CD14-positive monocyte (primary cell): ENCODE measurements around the gene ZNF273. TPM values are rescaled to one million over a fixed set of nuclear protein-coding genes. Genes with fewer than 3 reads are reported as not detected.
A peak's percentile ranks its signal among the peaks of the same experiment; 100 is the strongest.

Experiments
- DNase-seq, 3 donors: peaks; one replicate each; pipeline ENCODE4 v3.0.0-alpha.2; 2011 to 2022
- H2AFZ ChIP-seq: 2 replicates; pipeline ENCODE4 v1.6.0; 2012; ENCODE audit warnings: mild to moderate bottlenecking, low read depth, low read length, inconsistent platforms; ENCODE audit not compliant: insufficient read depth, poor library complexity, severe bottlenecking
- H3K27ac ChIP-seq, 2 donors: 1 replicate in 1 of 2; 2 replicates in 1 of 2; pipeline ENCODE4 v1.5.1; 2012 to 2013; ENCODE audit warnings: low read length in 2 of 2, control low read depth in 1 of 2, inconsistent platforms in 1 of 2, low read depth in 1 of 2, mild to moderate bottlenecking in 1 of 2
- H3K27me3 ChIP-seq, 2 donors: one replicate each; pipeline versions ENCODE4 v1.6.0 to v1.6.1; 2011 to 2013; ENCODE audit warnings: low read length in 2 of 2; ENCODE audit not compliant: control insufficient read depth in 2 of 2, insufficient read depth in 2 of 2
- H3K36me3 ChIP-seq, 2 donors: replicated peaks in 1 of 2; 1 replicate in 1 of 2; 2 replicates in 1 of 2; pipeline versions ENCODE4 v1.5.1 to v1.6.1; 2012 to 2013; ENCODE audit warnings: low read length in 2 of 2, control low read depth in 1 of 2, inconsistent platforms in 1 of 2, mild to moderate bottlenecking in 1 of 2; ENCODE audit not compliant: insufficient read depth in 2 of 2, control insufficient read depth in 1 of 2
- H3K4me1 ChIP-seq, 2 donors: 1 replicate in 1 of 2; 2 replicates in 1 of 2; pipeline versions ENCODE4 v1.5.1 to v1.6.1; 2012 to 2013; ENCODE audit warnings: low read length in 2 of 2, control low read depth in 1 of 2, inconsistent platforms in 1 of 2, mild to moderate bottlenecking in 1 of 2, moderate library complexity in 1 of 2; ENCODE audit not compliant: insufficient read depth in 2 of 2, control insufficient read depth in 1 of 2
- H3K4me2 ChIP-seq: replicated peaks from 2 replicates; pipeline ENCODE3; 2012; ENCODE audit warnings: low read length, moderate library complexity, mild to moderate bottlenecking; ENCODE audit not compliant: poor library complexity, severe bottlenecking; ENCODE audit errors: extremely low read depth
- H3K4me3 ChIP-seq, 3 experiments: fragments of 200-600 bp in 1 of 3; sonication (generic) in 1 of 3; replicated peaks in 1 of 3; 1 replicate in 2 of 3; 2 replicates in 1 of 3; pipeline ENCODE4 v1.5.1; 2011 to 2013; ENCODE audit warnings: low read length in 3 of 3, mild to moderate bottlenecking in 3 of 3, control low read depth in 2 of 3, low read depth in 2 of 3, inconsistent platforms in 1 of 3, moderate library complexity in 1 of 3
- H3K79me2 ChIP-seq: 2 replicates; pipeline ENCODE4 v1.6.0; 2012; ENCODE audit warnings: mild to moderate bottlenecking, control low read depth, inconsistent platforms, low read length, moderate library complexity; ENCODE audit not compliant: insufficient read depth
- H3K9ac ChIP-seq: 2 replicates; pipeline ENCODE4 v1.6.0; 2017; ENCODE audit warnings: low read length, mild to moderate bottlenecking; ENCODE audit not compliant: insufficient read depth, poor library complexity, severe bottlenecking
- H3K9me3 ChIP-seq, 2 donors: replicated peaks in 1 of 2; 1 replicate in 1 of 2; 2 replicates in 1 of 2; pipeline versions ENCODE4 v1.5.1 to v1.6.1; 2012 to 2013; ENCODE audit warnings: low read length in 2 of 2, control low read depth in 1 of 2; ENCODE audit not compliant: control insufficient read depth in 1 of 2, insufficient read depth in 1 of 2
- H4K20me1 ChIP-seq: 2 replicates; pipeline ENCODE4 v1.6.0; 2012; ENCODE audit warnings: mild to moderate bottlenecking, low read length, control low read depth, moderate library complexity; ENCODE audit not compliant: insufficient read depth
- H3K27ac Mint-ChIP-seq, 7 donors: one replicate each; pipeline ENCODE4 v1.8.0; 2020; ENCODE audit warnings: mild to moderate bottlenecking in 7 of 7, mixed read lengths in 7 of 7, moderate library complexity in 6 of 7, inconsistent platforms in 2 of 7
- H3K27me3 Mint-ChIP-seq, 3 donors: one replicate each; pipeline ENCODE4 v1.8.0; 2021 to 2022; ENCODE audit warnings: low read depth in 3 of 3, mild to moderate bottlenecking in 3 of 3, mixed read lengths in 3 of 3, moderate library complexity in 3 of 3, inconsistent platforms in 1 of 3
- H3K36me3 Mint-ChIP-seq, 2 donors: one replicate each; pipeline ENCODE4 v1.8.0; 2020; ENCODE audit warnings: mixed read lengths in 2 of 2, inconsistent platforms in 1 of 2, mild to moderate bottlenecking in 1 of 2
- H3K4me1 Mint-ChIP-seq: one replicate; pipeline ENCODE4 v1.8.0; 2020; ENCODE audit warnings: mild to moderate bottlenecking, mixed read lengths
- H3K4me3 Mint-ChIP-seq, 2 donors: one replicate each; pipeline ENCODE4 v1.8.0; 2020; ENCODE audit warnings: mild to moderate bottlenecking in 2 of 2, mixed read lengths in 2 of 2, moderate library complexity in 1 of 2
- H3K9me3 Mint-ChIP-seq, 7 donors: one replicate each; pipeline ENCODE4 v1.8.0; 2020 to 2022; ENCODE audit warnings: mixed read lengths in 7 of 7, mild to moderate bottlenecking in 6 of 7, moderate library complexity in 6 of 7, inconsistent platforms in 2 of 7
- CTCF ChIP-seq: fragments of 200-600 bp; IDR thresholded peaks from one replicate; pipeline ENCODE4 v1.8.0; 2022; ENCODE audit warnings: antibody characterized with exemption, mild to moderate bottlenecking
- WGBS: methylation state at CpG from one replicate; pipeline ENCODE4 v1.1.5; 2013; ENCODE audit warnings: missing lambda C conversion rate; ENCODE audit not compliant: insufficient coverage; 5-methylcytosine and 5-hydroxymethylcytosine counted together
- intact Hi-C, 2 donors: fragments of 100-400 bp; cut with micrococcal nuclease; formaldehyde crosslinking; loops; one replicate each; pipeline versions ENCODE4 v1.15.0 to v1.15.1; 2023
- polyA plus RNA-seq, 3 donors: library from polyadenylated mRNA; depleted of rRNA in 1 of 3; unstranded in 2 of 3; stranded (reverse) in 1 of 3; fragments of 300-500 nt in 2 of 3; fragments of >200 nt in 1 of 3; fragmentation: Illumina TruSeq in 2 of 3; gene quantifications; 1 replicate in 2 of 3; 2 replicates in 1 of 3; pipeline ENCODE4 v1.2.3, GENCODE V29; 2012 to 2021

The ZNF273 gene
- polyA plus RNA-seq, 3 donors = 0.21 to 1.7 (median 0.62) TPM

DNA sequence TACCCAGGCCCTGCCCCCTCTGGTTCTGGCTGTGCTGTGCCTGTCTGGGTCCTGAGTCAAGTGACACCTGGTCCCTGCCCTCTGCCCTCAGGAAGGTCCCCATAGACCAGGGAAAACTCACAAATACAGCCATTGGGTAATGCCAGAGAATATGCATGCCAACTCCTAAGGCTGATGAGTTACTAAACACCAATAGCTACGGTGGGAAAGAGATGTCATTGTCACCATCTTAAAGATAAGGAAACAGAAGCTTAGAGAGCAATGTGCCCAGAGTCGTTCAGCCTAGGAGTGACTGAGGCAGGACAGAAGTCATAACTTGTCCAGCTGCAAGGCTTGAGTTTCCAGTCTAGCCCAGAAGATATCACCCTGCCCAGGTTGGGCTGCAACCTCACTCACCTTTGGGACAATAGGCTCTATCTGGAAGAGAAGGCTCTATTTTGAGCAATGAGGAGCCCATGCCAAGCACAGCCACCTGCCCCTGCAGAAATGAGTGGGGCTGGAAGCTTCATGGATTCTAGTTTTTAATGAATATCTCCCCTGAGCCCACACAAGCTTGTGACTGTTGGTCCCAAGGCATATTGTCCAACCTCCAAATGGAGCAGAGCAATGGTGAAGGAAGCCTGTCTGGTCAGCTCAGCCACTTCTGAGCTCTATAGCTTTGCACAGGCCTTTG lies 42.6 kb downstream of the ZNF273 start:
- Histone ChIP-seq H3K9ac (no peak overlapping the region), H4K20me1 (no peaks in the 10 kb centered on the region), H3K9me3 (peaks cover 0 to 4% of the 10 kb centered on the region in 2 donors), H3K36me3 (no peaks in the 10 kb centered on the region), H3K4me3 (no peak overlapping the region), H2AFZ (no peak overlapping the region), H3K4me2 (no peak overlapping the region), H3K27ac (no peak overlapping the region), H3K79me2 (no peaks in the 10 kb centered on the region), H3K4me1 (no peaks in the 10 kb centered on the region), H3K27me3 (peaks cover 32 to 53% of the 10 kb centered on the region in 2 donors)
- Mint-ChIP-seq H3K9me3 (peaks cover 6 to 23% (median 12%) of the 10 kb centered on the region in 7 donors), H3K27me3 (peaks cover 50 to 76% (median 56%) of the 10 kb centered on the region in 3 donors), H3K27ac (no peak overlapping the region), H3K4me3 (peak overlapping the region in 1 of 2 donors; percentile 48), H3K4me1 (peaks cover 1% of the 10 kb centered on the region), H3K36me3 (no peaks in the 10 kb centered on the region)
- no peak for TF ChIP-seq CTCF
- 66% methylated on average over 2 of the region's 2 CpGs for WGBS
- DNase-seq = no peak
- intact Hi-C loops = no loop called here

DNA sequence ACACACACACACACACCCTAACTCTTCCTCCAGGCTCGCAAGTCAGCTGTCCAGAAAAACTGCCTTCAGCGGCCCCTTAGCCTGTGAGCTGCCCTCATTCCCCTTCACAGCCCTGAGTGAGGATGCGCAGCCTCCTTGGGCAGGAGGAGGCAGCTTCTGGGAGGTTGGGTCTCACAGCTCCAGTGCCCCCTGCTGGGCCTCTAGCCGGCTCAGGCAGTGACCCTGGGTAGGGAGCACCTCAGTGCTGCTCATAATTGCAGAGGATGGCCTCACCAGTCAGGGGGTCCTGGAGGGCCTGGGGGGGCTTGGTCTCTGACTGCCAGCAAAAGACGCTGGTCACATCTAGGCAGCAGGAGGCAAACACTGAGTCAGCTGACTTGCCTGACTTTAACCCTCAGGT lies 43.7 kb downstream of the ZNF273 start:
- H3K4me1 ChIP-seq = no peaks in the 10 kb centered on the region
- Mint-ChIP-seq H3K9me3 (peaks cover 6 to 22% (median 9%) of the 10 kb centered on the region in 7 donors), H3K27me3 (peaks cover 55 to 76% (median 55%) of the 10 kb centered on the region in 3 donors), H3K27ac (peak overlapping the region in 1 of 7 donors; percentile 5), H3K4me1 (peaks cover 3% of the 10 kb centered on the region), H3K36me3 (no peaks in the 10 kb centered on the region), H3K4me3 (peak overlapping the region in 1 of 2 donors; percentile 70)
- H3K27ac ChIP-seq = no peak overlapping the region
- H2AFZ ChIP-seq = no peak overlapping the region
- H3K27me3 ChIP-seq = peaks cover 32 to 53% of the 10 kb centered on the region in 2 donors
- TF ChIP-seq CTCF = no peak
- 11% methylated on average over 1 of the region's 5 CpGs for WGBS
- no peaks in the 10 kb centered on the region for H4K20me1 ChIP-seq
- no peak overlapping the region for H3K9ac ChIP-seq
- H3K4me3 ChIP-seq = no peak overlapping the region
- H3K9me3 ChIP-seq = peaks cover 0 to 4% of the 10 kb centered on the region in 2 donors
- H3K79me2 ChIP-seq = no peaks in the 10 kb centered on the region
- intact Hi-C loops = no loop called here
- no peak for DNase-seq
- no peaks in the 10 kb centered on the region for H3K36me3 ChIP-seq
- no peak overlapping the region for H3K4me2 ChIP-seq
